OCI-LY1 (cell line): ENCODE data around the gene CHCHD6.

Source experiments
- H2AFZ ChIP-seq: fragments of 200-600 bp; sonication (generic), shearing (Covaris generic); 2 replicates; pipeline ENCODE4 v1.6.0; 2014; ENCODE audit warnings: antibody characterized with exemption, mild to moderate bottlenecking, low read length
- H3F3A ChIP-seq: fragments of 200-600 bp; sonication (generic), shearing (Covaris generic); 2 replicates; pipeline ENCODE4 v1.6.0; 2014; ENCODE audit warnings: mild to moderate bottlenecking, antibody characterized with exemption, low read length, moderate library complexity; ENCODE audit not compliant: insufficient read depth
- H3K27ac ChIP-seq: fragments of 200-600 bp; sonication (generic); 2 replicates; pipeline ENCODE4 v1.5.1; 2014; ENCODE audit warnings: low read length, mixed run types, mild to moderate bottlenecking, low read depth; ENCODE audit not compliant: poor library complexity, severe bottlenecking
- H3K27me3 ChIP-seq: fragments of 200-600 bp; sonication (generic); 2 replicates; pipeline ENCODE4 v1.6.0; 2014; ENCODE audit warnings: antibody characterized with exemption, mild to moderate bottlenecking, low read length, moderate library complexity; ENCODE audit not compliant: insufficient read depth
- H3K36me3 ChIP-seq: fragments of 200-600 bp; sonication (generic); 2 replicates; pipeline ENCODE4 v1.6.1; 2014; ENCODE audit warnings: mild to moderate bottlenecking, antibody characterized with exemption, low read length, moderate library complexity, mixed read lengths; ENCODE audit not compliant: insufficient read depth
- H3K4me1 ChIP-seq: fragments of 200-600 bp; sonication (generic); 2 replicates; pipeline ENCODE4 v1.5.1; 2014; ENCODE audit warnings: mild to moderate bottlenecking, low read length, moderate library complexity; ENCODE audit not compliant: insufficient read depth, severe bottlenecking
- H3K4me2 ChIP-seq: fragments of 200-600 bp; sonication (generic), shearing (Covaris generic); 2 replicates; pipeline ENCODE4 v1.6.1; 2014; ENCODE audit warnings: low read length
- H3K4me3 ChIP-seq: fragments of 200-600 bp; sonication (generic); 2 replicates; pipeline ENCODE4 v1.5.1; 2014; ENCODE audit warnings: low read length, low read depth, mild to moderate bottlenecking, mixed read lengths; ENCODE audit not compliant: poor library complexity, severe bottlenecking
- H3K79me2 ChIP-seq: fragments of 200-600 bp; shearing (Covaris generic); 2 replicates; pipeline ENCODE4 v1.6.1; 2016; ENCODE audit warnings: mixed run types, low read length, mixed read lengths; ENCODE audit not compliant: insufficient read depth
- H3K9ac ChIP-seq: fragments of 200-600 bp; sonication (generic), shearing (Covaris generic); 2 replicates; pipeline ENCODE4 v1.6.1; 2014; ENCODE audit warnings: mild to moderate bottlenecking, low read length, mixed read lengths
- H3K9me2 ChIP-seq: fragments of 200-600 bp; sonication (generic), shearing (Covaris generic); 2 replicates; pipeline ENCODE4 v1.6.1; 2014; ENCODE audit warnings: low read depth, mild to moderate bottlenecking, low read length, mixed read lengths
- H3K9me3 ChIP-seq: fragments of 200-600 bp; shearing (Covaris generic); 2 replicates; pipeline ENCODE4 v1.6.1; 2014; ENCODE audit warnings: low read length, mixed read lengths
- H4K20me1 ChIP-seq: fragments of 200-600 bp; sonication (generic), shearing (Covaris generic); 2 replicates; pipeline ENCODE4 v1.6.0; 2016; ENCODE audit warnings: mild to moderate bottlenecking, low read length; ENCODE audit not compliant: insufficient read depth
- EZH2 ChIP-seq: fragments of 200-600 bp; sonication (generic), shearing (Covaris generic); IDR thresholded peaks from 2 replicates; pipeline ENCODE4 v1.8.0; 2017; ENCODE audit warnings: borderline replicate concordance, mixed run types, mild to moderate bottlenecking, antibody characterized with exemption, low read length, moderate library complexity, mixed read lengths
- TF ChIP-seq, protein P1 (sequence below): fragments of 200-600 bp; sonication (generic), shearing (Covaris generic); IDR thresholded peaks from 2 replicates; pipeline ENCODE4 v1.5.1; 2017; ENCODE audit warnings: mild to moderate bottlenecking, antibody characterized with exemption, low read length, moderate library complexity, mixed read lengths

The CHCHD6 gene

DNA sequence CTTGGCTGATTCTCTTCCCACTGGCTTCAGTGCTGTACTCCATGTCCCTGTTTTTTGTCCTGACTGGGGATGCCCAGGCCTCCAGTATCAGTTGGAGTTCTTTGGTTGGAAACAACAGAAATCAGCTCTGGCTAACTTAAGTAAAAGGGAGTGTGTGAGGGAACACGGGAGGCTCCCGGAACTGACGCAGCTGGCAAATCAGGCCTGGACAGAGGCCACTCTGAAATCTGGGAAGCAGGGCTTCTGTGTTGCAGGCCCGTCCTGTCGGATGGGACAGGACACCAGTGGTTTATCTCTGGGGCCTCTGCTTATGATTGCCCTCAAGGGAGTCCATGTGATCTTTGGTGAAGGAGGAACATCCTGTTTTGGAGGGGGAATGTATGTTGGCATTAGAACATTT lies 124.3 kb downstream of the CHCHD6 start:
- no peaks in the 10 kb centered on the region for H4K20me1 ChIP-seq
- TF ChIP-seq, protein P1, sequence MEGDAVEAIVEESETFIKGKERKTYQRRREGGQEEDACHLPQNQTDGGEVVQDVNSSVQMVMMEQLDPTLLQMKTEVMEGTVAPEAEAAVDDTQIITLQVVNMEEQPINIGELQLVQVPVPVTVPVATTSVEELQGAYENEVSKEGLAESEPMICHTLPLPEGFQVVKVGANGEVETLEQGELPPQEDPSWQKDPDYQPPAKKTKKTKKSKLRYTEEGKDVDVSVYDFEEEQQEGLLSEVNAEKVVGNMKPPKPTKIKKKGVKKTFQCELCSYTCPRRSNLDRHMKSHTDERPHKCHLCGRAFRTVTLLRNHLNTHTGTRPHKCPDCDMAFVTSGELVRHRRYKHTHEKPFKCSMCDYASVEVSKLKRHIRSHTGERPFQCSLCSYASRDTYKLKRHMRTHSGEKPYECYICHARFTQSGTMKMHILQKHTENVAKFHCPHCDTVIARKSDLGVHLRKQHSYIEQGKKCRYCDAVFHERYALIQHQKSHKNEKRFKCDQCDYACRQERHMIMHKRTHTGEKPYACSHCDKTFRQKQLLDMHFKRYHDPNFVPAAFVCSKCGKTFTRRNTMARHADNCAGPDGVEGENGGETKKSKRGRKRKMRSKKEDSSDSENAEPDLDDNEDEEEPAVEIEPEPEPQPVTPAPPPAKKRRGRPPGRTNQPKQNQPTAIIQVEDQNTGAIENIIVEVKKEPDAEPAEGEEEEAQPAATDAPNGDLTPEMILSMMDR = no peak
- no peak for TF ChIP-seq EZH2
- no peak overlapping the region for H3K4me3 ChIP-seq
- no peaks in the 10 kb centered on the region for H3K36me3 ChIP-seq
- no peak overlapping the region for H3K9ac ChIP-seq
- no peaks in the 10 kb centered on the region for H3K9me3 ChIP-seq
- H3K4me2 ChIP-seq = no peak overlapping the region
- no peaks in the 10 kb centered on the region for H3K27me3 ChIP-seq
- H3F3A ChIP-seq = no peaks in the 10 kb centered on the region
- H3K4me1 ChIP-seq = no peaks in the 10 kb centered on the region
- H3K79me2 ChIP-seq = no peaks in the 10 kb centered on the region
- H3K9me2 ChIP-seq = no peaks in the 10 kb centered on the region
- no peak overlapping the region for H2AFZ ChIP-seq
- H3K27ac ChIP-seq = no peak overlapping the region

DNA sequence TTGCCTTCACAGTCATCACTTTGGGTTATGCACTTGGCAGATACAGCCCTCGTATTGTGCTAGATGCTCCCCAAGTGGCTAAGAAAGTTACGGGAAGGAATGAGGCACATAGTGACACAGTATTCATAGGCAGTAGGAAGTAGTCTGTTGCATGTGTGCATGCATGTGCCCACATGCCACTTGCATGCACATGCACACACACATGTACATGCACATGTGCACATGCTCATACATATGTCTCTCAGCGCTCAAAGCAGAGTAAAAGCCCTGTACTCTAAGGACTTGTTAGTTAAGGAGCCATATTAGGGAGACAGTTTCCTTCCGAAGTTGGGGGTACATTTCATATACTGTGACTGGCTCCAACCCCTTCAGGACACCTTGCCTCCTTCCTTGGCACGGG lies 128.9 kb downstream of the CHCHD6 start:
- Histone ChIP-seq H3K9ac (no peak overlapping the region), H3K4me2 (no peak overlapping the region), H3F3A (no peaks in the 10 kb centered on the region), H3K27ac (no peak overlapping the region), H3K27me3 (no peaks in the 10 kb centered on the region), H2AFZ (no peak overlapping the region), H3K9me2 (no peaks in the 10 kb centered on the region), H3K36me3 (no peaks in the 10 kb centered on the region), H4K20me1 (no peaks in the 10 kb centered on the region), H3K9me3 (no peaks in the 10 kb centered on the region), H3K79me2 (no peaks in the 10 kb centered on the region), H3K4me3 (no peak overlapping the region), H3K4me1 (no peaks in the 10 kb centered on the region)
- no peak for TF ChIP-seq EZH2
- TF ChIP-seq, protein P1 = no peak

DNA sequence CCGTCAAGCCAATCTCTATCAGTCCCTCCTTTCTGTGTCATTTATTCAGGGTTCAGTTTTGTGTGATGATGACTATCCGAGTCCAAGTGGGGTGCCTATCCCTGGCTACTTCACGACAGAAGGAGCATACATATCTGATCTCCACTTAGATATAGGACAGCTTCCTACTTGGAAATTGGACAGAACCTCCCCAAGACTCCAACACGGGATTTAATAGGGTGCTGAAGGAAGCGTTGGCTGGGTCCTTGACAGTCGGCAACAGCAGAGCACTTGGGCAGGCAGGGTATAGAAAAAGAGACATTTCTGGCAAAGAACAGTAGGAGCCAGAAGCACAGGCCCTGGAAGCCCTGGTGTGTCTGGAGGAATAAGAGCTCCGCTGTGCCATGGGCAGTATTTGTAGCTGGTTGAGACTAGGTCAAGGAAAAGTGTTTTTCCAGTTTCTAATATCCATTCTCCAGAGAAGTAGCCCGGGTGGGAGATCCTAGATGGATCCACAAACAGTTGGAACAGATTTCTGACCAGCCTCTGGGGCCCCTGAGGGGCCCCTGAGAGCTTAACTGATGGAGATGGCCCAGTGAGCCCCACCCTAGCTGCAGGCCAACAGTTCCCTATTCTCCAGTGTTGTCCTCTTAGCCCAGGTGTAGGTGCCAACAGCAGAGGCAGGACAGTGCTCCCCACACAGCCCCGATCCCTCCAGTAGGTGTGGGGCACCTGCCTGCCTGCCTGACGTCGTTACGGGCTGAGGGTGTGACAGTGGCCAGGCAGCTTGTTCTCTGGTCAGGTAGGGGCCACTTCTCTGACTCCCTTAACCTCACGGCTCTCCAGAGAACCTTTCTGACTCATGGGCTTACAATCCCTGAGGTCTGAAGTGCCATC lies 130.8 kb downstream of the CHCHD6 start:
- no peak overlapping the region for H2AFZ ChIP-seq
- H3K9ac ChIP-seq = no peak overlapping the region
- no peaks in the 10 kb centered on the region for H3K9me2 ChIP-seq
- no peaks in the 10 kb centered on the region for H3K79me2 ChIP-seq
- H3K9me3 ChIP-seq = no peaks in the 10 kb centered on the region
- H4K20me1 ChIP-seq = no peaks in the 10 kb centered on the region
- H3K4me2 ChIP-seq = no peak overlapping the region
- H3K27me3 ChIP-seq = no peaks in the 10 kb centered on the region
- TF ChIP-seq, protein P1 = no peak
- TF ChIP-seq EZH2 = no peak
- H3F3A ChIP-seq = no peaks in the 10 kb centered on the region
- H3K27ac ChIP-seq = no peak overlapping the region
- no peaks in the 10 kb centered on the region for H3K36me3 ChIP-seq
- H3K4me1 ChIP-seq = no peaks in the 10 kb centered on the region
- no peak overlapping the region for H3K4me3 ChIP-seq
